Omental fat pad (tissue), 4 donors: ENCODE results near the gene CALD1. TPM values are rescaled to one million over a fixed set of nuclear protein-coding genes. Genes with fewer than 3 reads are reported as not detected.

Experiments used
- ATAC-seq: fragments of 150-250 bp; one replicate; pipeline ENCODE4 v1.9.1; 2016; ENCODE audit warnings: mild to moderate bottlenecking, moderate library complexity; ENCODE audit not compliant: low FRiP score
- DNase-seq: peaks from one replicate; pipeline ENCODE4 v3.0.0-alpha.2; 2019; ENCODE audit warnings: low spot score
- CTCF ChIP-seq, 3 donors: fragments of 450-650 bp; IDR thresholded peaks; one replicate each; pipeline ENCODE4 v1.5.1; 2016 to 2017; ENCODE audit warnings: antibody characterized with exemption in 3 of 3, mild to moderate bottlenecking in 3 of 3, moderate library complexity in 2 of 3
- total RNA-seq, 4 donors: library from RNA; depleted of rRNA; stranded (reverse); fragments of >200 nt; gene quantifications; one replicate each; pipeline ENCODE4 v1.1.0, GENCODE V29; 2016

CALD1 gene
- total RNA-seq, 4 donors from 2014 or later, result 195 to 347 (median 250) TPM

GRCh38 chr7:134859783-134860182 lies 80.3 kb downstream of the CALD1 start:
- ATAC-seq (no peak), DNase-seq (no peak)
- no peak for TF ChIP-seq CTCF (IDR thresholded peaks at IDR 0.05)

GRCh38 chr7:134865001-134865845 lies 85.8 kb downstream of the CALD1 start:
- ATAC-seq (peak; percentile 90), DNase-seq (no peak)
- TF ChIP-seq CTCF (IDR thresholded peaks at IDR 0.05), result no peak

GRCh38 chr7:134866617-134867016 lies 87.2 kb downstream of the CALD1 start:
- TF ChIP-seq CTCF (IDR thresholded peaks at IDR 0.05), result no peak
- ATAC-seq (no peak), DNase-seq (no peak)

- ATAC-seq (no peak), DNase-seq (no peak)
- TF ChIP-seq CTCF (IDR thresholded peaks at IDR 0.05), result no peak
Measured at GRCh38 chr7:134870156-134870555, 90.7 kb downstream of the CALD1 start.

- no peak for ATAC-seq
- no peak for DNase-seq
- TF ChIP-seq CTCF (IDR thresholded peaks at IDR 0.05), result no peak
Measured at GRCh38 chr7:134870781-134871180, 91.3 kb downstream of the CALD1 start.

GRCh38 chr7:134873253-134873652 lies 93.8 kb downstream of the CALD1 start:
- no peak for TF ChIP-seq CTCF (IDR thresholded peaks at IDR 0.05)
- DNase-seq (no peak), ATAC-seq (no peak)

- DNase-seq, result no peak
- ATAC-seq, result no peak
- no peak for TF ChIP-seq CTCF (IDR thresholded peaks at IDR 0.05)
Measured at GRCh38 chr7:134874407-134874806, 95.0 kb downstream of the CALD1 start.
